ENCODE results near the gene CCNT2. TPM values are rescaled to one million over a fixed set of nuclear protein-coding genes. Genes with fewer than 3 reads are reported as not detected.

Gene CCNT2
- total RNA-seq, 1 experiment from 2014 or later, result 32.6 TPM

GRCh38 chr2:134944975-134945374, 26.4 kb downstream of the CCNT2 start:
- intact Hi-C loops (cut with micrococcal nuclease), result no loop called here
- ChIA-PET RAD21 (ENCODE audit: low non-redundant PET in 1 of 2, low total read pairs in 2 of 2, uncharacterized antibody in 2 of 2, unreplicated experiment in 2 of 2) (no interaction called here), CTCF (no interaction called here), POLR2A (no interaction called here)
- Histone ChIP-seq H3K4me3 (replicated peaks in 1 of 2; ENCODE audit: low read depth in 1 of 2, low read length in 2 of 2) (no peak overlapping the region), H3K79me2 (ENCODE audit: insufficient read depth, low read length) (peaks cover 80% of the 10 kb centered on the region), H3K9ac (ENCODE audit: low read length) (no peak overlapping the region), H3K9me2 (ENCODE audit: insufficient read depth) (no peaks in the 10 kb centered on the region), H3K9me3 (ENCODE audit: control insufficient read depth in 1 of 2, insufficient read depth in 1 of 2, low read depth in 1 of 2, low read length in 2 of 2) (no peaks in the 10 kb centered on the region), H3K27ac (ENCODE audit: low read depth, low read length) (no peak overlapping the region), H4K20me1 (ENCODE audit: insufficient read depth) (0 out of 2 replicates have a peak, but pooled peaks cover 5% of the 10 kb centered on the region), H3K27me3 (ENCODE audit: insufficient read depth, low read length) (no peaks in the 10 kb centered on the region), H3K4me1 (ENCODE audit: control insufficient read depth in 1 of 2, insufficient read depth in 2 of 2, low read length in 2 of 2) (no peaks in the 10 kb centered on the region), H3K4me2 (ENCODE audit: low read length) (no peak overlapping the region), H3K36me3 (ENCODE audit: control insufficient read depth in 1 of 2, insufficient read depth in 2 of 2, low read length in 2 of 2) (peaks cover 23 to 33% of the 10 kb centered on the region in 2 experiments), H2AFZ (ENCODE audit: low read depth, low read length, poor library complexity, severe bottlenecking) (no peak overlapping the region)
- no peak for TF ChIP-seq ZNF274 (IDR thresholded peaks at IDR 0.05; ENCODE audit: low read depth, low read length)
- TF ChIP-seq RAD21 (IDR thresholded peaks at IDR 0.05; ENCODE audit: low read depth), result no peak
- TF ChIP-seq EZH2 (IDR thresholded peaks at IDR 0.05), result no peak
- no peak for TF ChIP-seq SIN3A (IDR thresholded peaks at IDR 0.05; ENCODE audit: low read depth)
- TF ChIP-seq ELF1 (IDR thresholded peaks at IDR 0.05; ENCODE audit: borderline replicate concordance, low read depth), result no peak
- no peak for TF ChIP-seq TCF7L2 (IDR thresholded peaks at IDR 0.05; ENCODE audit: borderline replicate concordance, extremely low read depth, insufficient read depth, insufficient read length)
- TF ChIP-seq CBX3 (IDR thresholded peaks at IDR 0.05; ENCODE audit: low read depth), result no peak
- TF ChIP-seq EZH2phosphoT487 (IDR thresholded peaks at IDR 0.05; ENCODE audit: borderline replicate concordance), result no peak
- TF ChIP-seq, protein P1, sequence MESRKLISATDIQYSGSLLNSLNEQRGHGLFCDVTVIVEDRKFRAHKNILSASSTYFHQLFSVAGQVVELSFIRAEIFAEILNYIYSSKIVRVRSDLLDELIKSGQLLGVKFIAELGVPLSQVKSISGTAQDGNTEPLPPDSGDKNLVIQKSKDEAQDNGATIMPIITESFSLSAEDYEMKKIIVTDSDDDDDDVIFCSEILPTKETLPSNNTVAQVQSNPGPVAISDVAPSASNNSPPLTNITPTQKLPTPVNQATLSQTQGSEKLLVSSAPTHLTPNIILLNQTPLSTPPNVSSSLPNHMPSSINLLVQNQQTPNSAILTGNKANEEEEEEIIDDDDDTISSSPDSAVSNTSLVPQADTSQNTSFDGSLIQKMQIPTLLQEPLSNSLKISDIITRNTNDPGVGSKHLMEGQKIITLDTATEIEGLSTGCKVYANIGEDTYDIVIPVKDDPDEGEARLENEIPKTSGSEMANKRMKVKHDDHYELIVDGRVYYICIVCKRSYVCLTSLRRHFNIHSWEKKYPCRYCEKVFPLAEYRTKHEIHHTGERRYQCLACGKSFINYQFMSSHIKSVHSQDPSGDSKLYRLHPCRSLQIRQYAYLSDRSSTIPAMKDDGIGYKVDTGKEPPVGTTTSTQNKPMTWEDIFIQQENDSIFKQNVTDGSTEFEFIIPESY (IDR thresholded peaks at IDR 0.05; ENCODE audit: extremely low read depth, insufficient replicate concordance, low read length), result no peak
- TF ChIP-seq CEBPB (IDR thresholded peaks at IDR 0.05; ENCODE audit: low read depth), result no peak
- TF ChIP-seq, protein P2, sequence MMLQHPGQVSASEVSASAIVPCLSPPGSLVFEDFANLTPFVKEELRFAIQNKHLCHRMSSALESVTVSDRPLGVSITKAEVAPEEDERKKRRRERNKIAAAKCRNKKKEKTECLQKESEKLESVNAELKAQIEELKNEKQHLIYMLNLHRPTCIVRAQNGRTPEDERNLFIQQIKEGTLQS (IDR thresholded peaks at IDR 0.05), result no peak
- TF ChIP-seq ZFX (IDR thresholded peaks at IDR 0.05), result no peak
- TF ChIP-seq JUND (IDR thresholded peaks at IDR 0.05), result no peak
- TF ChIP-seq SRF (IDR thresholded peaks at IDR 0.05; ENCODE audit: low read depth), result no peak
- TF ChIP-seq, protein P3, sequence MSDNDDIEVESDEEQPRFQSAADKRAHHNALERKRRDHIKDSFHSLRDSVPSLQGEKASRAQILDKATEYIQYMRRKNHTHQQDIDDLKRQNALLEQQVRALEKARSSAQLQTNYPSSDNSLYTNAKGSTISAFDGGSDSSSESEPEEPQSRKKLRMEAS (IDR thresholded peaks at IDR 0.05), result no peak
- no peak for TF ChIP-seq FOSL1 (IDR thresholded peaks at IDR 0.05; ENCODE audit: low read depth)
- TF ChIP-seq, protein P4, sequence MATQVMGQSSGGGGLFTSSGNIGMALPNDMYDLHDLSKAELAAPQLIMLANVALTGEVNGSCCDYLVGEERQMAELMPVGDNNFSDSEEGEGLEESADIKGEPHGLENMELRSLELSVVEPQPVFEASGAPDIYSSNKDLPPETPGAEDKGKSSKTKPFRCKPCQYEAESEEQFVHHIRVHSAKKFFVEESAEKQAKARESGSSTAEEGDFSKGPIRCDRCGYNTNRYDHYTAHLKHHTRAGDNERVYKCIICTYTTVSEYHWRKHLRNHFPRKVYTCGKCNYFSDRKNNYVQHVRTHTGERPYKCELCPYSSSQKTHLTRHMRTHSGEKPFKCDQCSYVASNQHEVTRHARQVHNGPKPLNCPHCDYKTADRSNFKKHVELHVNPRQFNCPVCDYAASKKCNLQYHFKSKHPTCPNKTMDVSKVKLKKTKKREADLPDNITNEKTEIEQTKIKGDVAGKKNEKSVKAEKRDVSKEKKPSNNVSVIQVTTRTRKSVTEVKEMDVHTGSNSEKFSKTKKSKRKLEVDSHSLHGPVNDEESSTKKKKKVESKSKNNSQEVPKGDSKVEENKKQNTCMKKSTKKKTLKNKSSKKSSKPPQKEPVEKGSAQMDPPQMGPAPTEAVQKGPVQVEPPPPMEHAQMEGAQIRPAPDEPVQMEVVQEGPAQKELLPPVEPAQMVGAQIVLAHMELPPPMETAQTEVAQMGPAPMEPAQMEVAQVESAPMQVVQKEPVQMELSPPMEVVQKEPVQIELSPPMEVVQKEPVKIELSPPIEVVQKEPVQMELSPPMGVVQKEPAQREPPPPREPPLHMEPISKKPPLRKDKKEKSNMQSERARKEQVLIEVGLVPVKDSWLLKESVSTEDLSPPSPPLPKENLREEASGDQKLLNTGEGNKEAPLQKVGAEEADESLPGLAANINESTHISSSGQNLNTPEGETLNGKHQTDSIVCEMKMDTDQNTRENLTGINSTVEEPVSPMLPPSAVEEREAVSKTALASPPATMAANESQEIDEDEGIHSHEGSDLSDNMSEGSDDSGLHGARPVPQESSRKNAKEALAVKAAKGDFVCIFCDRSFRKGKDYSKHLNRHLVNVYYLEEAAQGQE (IDR thresholded peaks at IDR 0.05; ENCODE audit: low read depth), result no peak
- no peak for ATAC-seq
- DNase-seq (ENCODE audit: low read depth, low spot score), result no peak
- no TSS peak for BruUV-seq (replicated peaks)
